ENCODE results near the gene SDK2.
A peak's percentile ranks its signal among the peaks of the same experiment; 100 is the strongest.

Gene SDK2

GRCh38 chr17:73471924-73472323 lies 172.3 kb downstream of the SDK2 start (continued):
- no peak for TF ChIP-seq PRDM2 (tag by site-specific recombination; IDR thresholded peaks at IDR 0.05; ENCODE audit: borderline replicate concordance)
- TF ChIP-seq ZNF560 (tag by site-specific recombination; IDR thresholded peaks at IDR 0.05; ENCODE audit: borderline replicate concordance): no peak
- TF ChIP-seq ZNF18 (tag by site-specific recombination; IDR thresholded peaks at IDR 0.05): no peak
- TF ChIP-seq GLI4 (tag by site-specific recombination; IDR thresholded peaks at IDR 0.05): no peak
- no peak for TF ChIP-seq ZNF404 (tag by site-specific recombination; IDR thresholded peaks at IDR 0.05)

- Histone ChIP-seq H3K4me1 (ENCODE audit: control insufficient read depth, insufficient read depth, low read length) (peaks cover 5% of the 10 kb centered on the region), H3K36me3 (ENCODE audit: control insufficient read depth in 2 of 2, insufficient read depth in 1 of 2, low read length in 2 of 2) (no peaks in the 10 kb centered on the region), H3K9me3 (ENCODE audit: control insufficient read depth, insufficient read depth, low read depth, low read length) (no peaks in the 10 kb centered on the region), H3K4me3 (ENCODE audit: low read depth, low read length) (no peak overlapping the region), H3K27ac (ENCODE audit: extremely low read depth, low read depth, low read length) (no peak overlapping the region)
- CTCF ChIA-PET: interaction anchor here (1.0 kb wide), 1 partner anchor 18 kb away, joined by 4 read pairs; no protein-coding TSS in a partner anchor
- POLR2A ChIA-PET: no interaction called here
- TF ChIP-seq KLF10 (tag by site-specific recombination; IDR thresholded peaks at IDR 0.05) (no peak), ZNF561 (tag by site-specific recombination; IDR thresholded peaks at IDR 0.05; ENCODE audit: borderline replicate concordance) (no peak), ZSCAN30 (tag by site-specific recombination; IDR thresholded peaks at IDR 0.05) (no peak), ZNF501 (tag by site-specific recombination; IDR thresholded peaks at IDR 0.05) (no peak), GLIS1 (tag by site-specific recombination; IDR thresholded peaks at IDR 0.05) (peak; percentile 86), ZNF10 (tag by site-specific recombination; IDR thresholded peaks at IDR 0.05) (no peak), ZNF791 (tag by site-specific recombination; IDR thresholded peaks at IDR 0.05) (no peak), RBAK (tag by site-specific recombination; IDR thresholded peaks at IDR 0.05) (no peak), ZNF324 (tag by site-specific recombination; IDR thresholded peaks at IDR 0.05) (no peak), ZNF654 (tag by site-specific recombination; IDR thresholded peaks at IDR 0.05; ENCODE audit: low read depth) (no peak), ZIC2 (tag by site-specific recombination; IDR thresholded peaks at IDR 0.05) (peak; percentile 47), ZNF202 (tag by site-specific recombination; IDR thresholded peaks at IDR 0.05; ENCODE audit: borderline replicate concordance) (no peak), ZNF140 (tag by site-specific recombination; IDR thresholded peaks at IDR 0.05) (no peak), ZSCAN4 (tag by site-specific recombination; IDR thresholded peaks at IDR 0.05) (0 out of 2 replicates have a peak, but pooled peaks have one; percentile 20), OSR2 (tag by site-specific recombination; IDR thresholded peaks at IDR 0.05) (no peak), CTCF (tag by site-specific recombination; IDR thresholded peaks at IDR 0.05) (no peak), ZNF394 (tag by site-specific recombination; IDR thresholded peaks at IDR 0.05; ENCODE audit: borderline replicate concordance) (no peak), PRDM6 (tag by site-specific recombination; IDR thresholded peaks at IDR 0.05) (peak; percentile 47; the same call in 1 of the 2 replicates), ZNF426 (tag by site-specific recombination; IDR thresholded peaks at IDR 0.05) (no peak), ZNF19 (tag by site-specific recombination; IDR thresholded peaks at IDR 0.05; ENCODE audit: low read depth) (no peak), KLF9 (tag by site-specific recombination; IDR thresholded peaks at IDR 0.05; ENCODE audit: low read depth) (no peak)
Measured at GRCh38 chr17:73470316-73470826, 173.9 kb downstream of the SDK2 start.
